ENCODE data around the gene DNAJC7.

DNA sequence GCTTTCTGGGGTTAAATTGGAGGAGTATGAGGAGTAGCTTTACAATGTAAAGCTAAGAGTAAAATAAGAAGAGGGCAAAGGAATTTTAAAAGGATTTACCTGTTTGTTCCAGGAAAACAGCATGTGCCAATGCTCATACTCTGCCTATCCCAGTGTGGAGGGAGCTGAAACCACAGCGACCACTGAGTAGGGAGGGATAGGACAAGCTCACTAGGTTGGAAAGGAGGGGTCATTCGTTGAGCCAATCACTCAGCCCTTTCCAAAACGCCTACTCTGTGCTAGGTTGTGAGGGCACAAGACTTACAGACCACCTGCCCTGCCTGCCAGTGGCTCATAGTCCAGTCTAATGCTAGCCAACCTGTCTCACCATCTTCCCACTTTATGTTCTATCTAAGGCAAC lies 1.1 kb upstream of the DNAJC7 start:
- TF ChIP-seq CTCF (IDR thresholded peaks at IDR 0.05) (no peak), POLR2A (IDR thresholded peaks at IDR 0.05) (no peak), POLR2AphosphoS5 (IDR thresholded peaks at IDR 0.05) (no peak)
